Stimulated activated CD4-positive, alpha-beta T cell treated with anti-CD3 and anti-CD28 coated beads, Interleukin-4, amount 100 ng/mL, for 48 hours (primary cell): Measurements from ENCODE around the gene GRIK3.
"Not testable (repeated sequence)": the region's sequence is repeated elsewhere in the genome, so short reads cannot be mapped to it uniquely, and the experiment has no call there.

Source experiments
- DNase-seq, 2 donors: peaks; one replicate each; pipeline ENCODE4 v3.0.0-alpha.2; 2020; ENCODE audit warnings: low read depth in 2 of 2

The GRIK3 gene

GRCh38 chr1:36910886-36911540 is 123.3 kb downstream of the GRIK3 start:
- DNase-seq, result no peak

DNA sequence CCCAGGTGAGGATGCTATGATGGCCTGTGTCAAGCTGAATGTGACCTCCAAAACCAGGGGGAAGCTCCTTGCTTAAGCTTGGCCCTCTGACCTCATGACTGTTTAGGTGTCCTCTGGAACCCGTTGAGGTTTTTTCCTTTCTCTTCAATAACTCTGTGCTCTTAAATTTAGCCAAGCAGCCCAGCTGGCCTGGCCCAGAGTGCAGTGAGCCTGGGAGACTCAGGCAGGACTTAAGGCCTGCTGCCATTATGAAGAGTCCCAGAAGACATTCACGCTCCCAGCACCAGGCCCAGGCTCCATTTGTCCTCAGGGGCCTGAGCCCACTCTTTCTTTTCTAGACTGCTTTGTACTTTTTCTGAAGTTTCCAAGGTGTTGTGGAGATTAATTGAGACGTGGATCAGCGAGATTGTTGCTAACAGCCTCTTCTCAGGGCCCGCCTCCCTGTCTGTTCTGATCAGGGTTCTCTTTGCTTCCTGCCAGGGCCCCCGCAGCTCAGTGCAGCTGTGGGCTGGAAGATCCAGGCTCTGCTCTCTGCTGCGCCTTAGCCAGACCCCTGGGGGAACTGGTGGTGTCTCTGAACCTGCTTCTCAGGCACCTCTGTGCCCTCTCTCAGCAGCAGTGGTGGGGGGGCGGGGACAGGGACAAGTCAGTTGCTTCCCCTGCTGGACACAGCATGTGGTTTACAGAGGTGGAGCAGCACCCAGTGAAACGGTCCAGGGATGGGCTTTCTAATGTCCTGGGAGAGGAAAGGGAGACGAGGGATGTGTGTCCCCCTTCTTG is 124.2 kb downstream of the GRIK3 start:
- no peak for DNase-seq

GRCh38 chr1:36909359-36909758 is 125.0 kb downstream of the GRIK3 start:
- DNase-seq, result not testable (repeated sequence)

- no peak for DNase-seq
Observed at GRCh38 chr1:36908096-36908495, 126.2 kb downstream of the GRIK3 start.

DNA sequence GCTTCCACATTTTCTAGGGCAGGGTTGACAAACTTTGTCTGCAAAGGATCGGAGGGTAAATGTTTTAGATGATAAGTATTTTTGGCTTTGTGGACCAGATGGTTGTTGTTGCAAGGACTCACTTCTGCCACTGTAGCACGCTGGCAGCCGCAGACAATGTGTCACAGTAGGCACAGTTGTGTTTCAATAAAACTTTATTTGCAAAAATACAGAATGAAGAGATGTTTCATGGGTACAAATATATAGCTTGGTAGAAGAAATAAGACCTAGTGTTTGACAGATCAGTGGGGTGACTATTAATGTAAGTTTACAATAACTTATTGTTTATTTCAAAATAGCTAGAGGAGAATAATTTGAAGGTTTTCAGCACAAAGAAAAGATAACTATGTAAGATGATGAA is 127.8 kb downstream of the GRIK3 start:
- DNase-seq, result no peak

GRCh38 chr1:36905941-36906340 is 128.4 kb downstream of the GRIK3 start:
- DNase-seq, result no peak

GRCh38 chr1:36900128-36900527 is 134.2 kb downstream of the GRIK3 start:
- DNase-seq, result no peak

DNA sequence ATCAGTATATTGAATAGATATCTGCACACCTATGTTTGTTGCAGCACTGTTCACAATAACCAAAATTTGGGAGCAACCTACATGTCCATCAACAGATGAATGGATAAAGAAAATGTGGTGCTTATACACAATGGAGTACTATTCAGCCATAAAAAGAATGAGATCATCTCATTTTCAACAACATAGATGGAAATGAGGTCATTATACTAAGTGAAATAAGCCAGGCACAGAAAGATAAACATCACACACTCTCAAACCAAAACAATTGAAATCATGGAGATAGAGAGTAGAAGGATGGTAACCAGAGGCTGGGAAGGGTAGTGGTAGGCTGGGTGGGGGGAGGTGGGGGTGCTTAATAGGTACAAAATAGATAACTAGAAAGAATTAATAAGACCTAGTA is 136.5 kb downstream of the GRIK3 start:
- not testable (repeated sequence) for DNase-seq

DNA sequence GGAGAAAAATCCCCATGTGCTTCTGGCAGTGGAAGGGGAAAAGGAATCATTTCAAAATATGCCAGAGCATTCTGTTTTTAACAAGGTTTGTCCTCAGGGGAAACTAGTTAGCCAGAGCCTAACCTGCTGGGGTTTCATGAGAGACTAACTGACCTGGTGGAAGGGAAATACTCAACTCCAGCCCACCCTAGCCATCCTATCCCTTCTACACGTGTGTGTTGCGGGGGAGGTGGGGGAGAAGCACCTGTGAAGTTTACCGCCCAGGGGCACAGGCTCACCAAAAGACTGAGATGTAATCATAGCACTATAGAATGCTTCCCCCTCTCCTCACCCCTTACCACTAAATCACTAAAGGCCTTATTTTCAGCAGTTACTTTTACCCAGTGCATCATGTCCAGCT is 139.5 kb downstream of the GRIK3 start:
- no peak for DNase-seq

- DNase-seq, result no peak
Observed at GRCh38 chr1:36890776-36891175, 143.5 kb downstream of the GRIK3 start.

GRCh38 chr1:36889478-36890226 is 144.7 kb downstream of the GRIK3 start:
- DNase-seq, result no peak

- DNase-seq, result no peak
Observed at GRCh38 chr1:36888811-36889477, 145.4 kb downstream of the GRIK3 start.

DNA sequence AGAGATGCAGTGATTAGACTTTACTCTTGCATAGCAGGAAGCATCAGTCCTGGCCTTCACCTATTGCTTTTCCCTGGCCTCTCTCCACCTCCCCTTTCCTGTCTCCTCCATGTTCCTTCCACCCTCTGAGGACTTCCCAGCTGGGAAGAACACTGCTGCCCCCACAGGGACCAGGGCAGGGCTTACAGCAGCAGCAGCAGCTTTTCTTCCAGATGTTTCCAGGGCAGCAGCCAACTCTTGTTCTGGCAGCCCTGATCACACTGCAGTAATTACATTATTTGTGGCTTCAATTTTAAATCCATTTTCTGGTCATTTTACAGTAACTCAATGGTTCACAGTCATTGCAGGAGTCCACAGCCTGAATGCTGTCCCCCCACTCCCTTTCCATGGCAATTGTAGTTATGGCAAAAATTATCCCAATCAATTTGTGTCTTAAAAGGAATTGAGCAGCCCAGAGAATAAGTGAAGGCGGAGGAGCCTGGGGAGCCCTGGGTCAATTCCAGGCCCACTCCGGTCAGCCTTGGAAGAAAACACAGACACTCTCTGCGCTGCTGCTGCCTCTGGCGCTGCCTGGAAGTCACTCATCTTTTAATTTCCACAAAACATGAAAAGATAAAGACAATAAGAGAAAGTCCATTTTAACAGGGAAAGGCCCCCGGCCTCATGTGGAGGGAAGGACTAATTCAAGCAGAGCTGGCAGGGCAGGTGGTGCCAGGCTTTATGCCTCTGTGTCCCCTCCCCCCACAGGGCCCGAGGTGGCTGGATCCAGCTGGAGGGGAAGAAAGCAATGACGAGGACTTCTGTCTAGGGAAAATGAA is 148.6 kb downstream of the GRIK3 start:
- no peak for DNase-seq

- no peak for DNase-seq
Observed at GRCh38 chr1:36884801-36885200, 149.5 kb downstream of the GRIK3 start.

GRCh38 chr1:36884029-36884701 is 150.2 kb downstream of the GRIK3 start:
- DNase-seq, result no peak

- no peak for DNase-seq
Observed at GRCh38 chr1:36883315-36883949, 150.9 kb downstream of the GRIK3 start.

DNA sequence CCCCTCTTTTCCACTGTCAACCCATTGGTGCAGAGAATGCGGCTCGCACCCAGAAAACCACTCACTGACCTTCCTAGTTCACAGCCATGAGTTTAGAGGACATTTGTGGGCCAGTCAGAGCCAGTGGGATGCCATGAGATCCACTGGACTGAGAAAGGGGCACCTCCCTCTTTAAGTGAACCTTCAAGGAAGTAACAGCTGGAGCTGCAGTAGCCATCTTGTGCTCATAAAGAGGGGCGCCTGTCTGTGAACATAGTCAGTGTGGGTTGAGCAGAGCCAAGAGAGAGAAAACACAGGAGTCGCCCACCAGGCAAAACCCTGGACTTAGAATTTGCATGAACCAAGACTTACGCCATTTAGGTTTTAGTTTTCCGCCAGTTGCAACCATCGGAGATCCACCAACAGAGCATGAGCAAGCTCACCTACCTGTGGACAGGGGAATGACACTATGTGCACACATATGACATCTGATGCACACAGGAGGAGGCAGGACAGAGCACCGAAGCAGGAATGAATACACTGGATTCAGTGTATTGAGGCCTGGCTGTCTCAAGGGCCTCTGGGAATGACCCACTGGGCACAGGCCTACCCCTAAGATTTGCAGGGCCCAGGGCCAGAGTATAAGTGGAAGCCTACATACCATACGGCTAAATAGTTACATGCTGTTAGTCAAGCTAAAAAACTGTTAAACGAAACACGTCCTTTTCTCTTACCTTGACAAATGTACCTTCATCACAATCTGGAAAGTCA is 151.6 kb downstream of the GRIK3 start:
- no peak for DNase-seq

GRCh38 chr1:36881541-36881940 is 152.8 kb downstream of the GRIK3 start:
- no peak for DNase-seq

- DNase-seq, result no peak
Observed at GRCh38 chr1:36881068-36881405, 153.3 kb downstream of the GRIK3 start.
